HG03135 (cell line): Measurements from ENCODE around the gene PRR22.
"Not testable (repeated sequence)": the region's sequence is repeated elsewhere in the genome, so short reads cannot be mapped to it uniquely, and the experiment has no call there.

ENCODE experiments used
- ATAC-seq: cut with Tn5 transposase; IDR thresholded peaks from one replicate; pipeline ENCODE4 v1.9.1; 2021; ENCODE audit warnings: mild to moderate bottlenecking, moderate library complexity; ENCODE audit not compliant: unreplicated experiment

Gene PRR22

DNA sequence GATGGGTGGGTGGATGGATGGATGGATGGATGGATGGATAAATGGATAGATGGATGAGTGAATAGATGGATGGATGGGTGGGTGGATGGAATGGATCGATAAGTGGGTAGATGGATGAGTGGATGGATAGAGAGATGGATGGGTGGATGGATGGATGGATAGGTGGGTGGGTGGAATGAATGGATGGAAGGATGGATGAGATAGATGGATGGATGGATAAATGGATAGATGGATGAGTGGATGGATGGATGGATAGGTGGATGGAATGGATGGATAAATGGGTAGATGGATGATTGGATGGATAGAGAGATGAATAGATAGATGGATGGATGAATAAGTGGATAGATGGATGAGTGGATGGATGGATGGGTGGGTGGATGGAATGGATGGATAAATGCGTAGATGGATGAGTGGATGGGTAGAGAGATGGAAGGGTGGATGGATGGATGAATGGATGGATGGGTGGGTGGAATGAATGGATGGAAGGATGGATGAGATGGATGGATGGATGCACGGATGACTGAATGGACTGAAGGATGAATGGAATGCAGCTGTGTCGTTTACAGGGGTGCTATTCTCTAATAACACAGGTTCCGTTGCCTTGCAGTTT lies 21.8 kb downstream of the PRR22 start:
- no peak for ATAC-seq

DNA sequence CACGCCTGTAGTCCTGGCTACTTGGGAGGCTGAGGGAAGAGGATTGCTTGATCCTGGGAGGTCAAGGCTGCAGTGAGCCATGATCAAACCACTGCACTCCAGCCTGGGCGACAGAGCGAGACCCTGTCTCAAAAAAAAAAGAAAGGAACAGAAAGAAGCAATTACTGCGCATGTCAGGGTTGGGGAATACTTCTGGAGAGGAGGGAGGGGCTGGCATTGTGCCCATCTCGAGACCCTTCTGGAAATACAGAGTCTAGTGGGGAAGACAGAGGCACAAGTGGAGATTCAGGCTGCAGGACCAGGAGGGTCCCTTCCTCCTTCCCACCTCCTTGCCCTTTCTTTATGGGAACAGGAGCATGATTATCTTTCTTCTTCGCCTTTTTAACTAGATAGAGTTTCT lies 30.8 kb downstream of the PRR22 start:
- ATAC-seq: no peak

DNA sequence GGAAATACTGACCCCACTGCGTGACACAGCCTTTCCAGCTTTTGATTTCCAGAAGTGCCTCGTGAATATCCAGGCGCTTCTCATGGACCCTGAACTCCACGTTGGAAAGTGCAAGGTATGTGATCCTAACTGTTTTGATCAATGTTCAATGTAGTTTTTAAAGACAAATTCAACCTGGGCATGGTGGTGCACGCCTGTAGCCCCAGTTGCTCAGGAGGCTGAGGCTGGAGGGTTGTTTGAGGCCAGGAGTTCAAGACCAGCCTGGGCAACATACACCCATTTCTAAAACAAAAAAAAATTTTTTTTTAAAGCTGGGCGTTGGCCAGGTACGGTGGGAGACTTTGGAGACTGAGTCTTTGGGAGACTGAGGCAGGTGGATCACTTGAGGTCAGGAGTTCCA lies 32.8 kb downstream of the PRR22 start:
- ATAC-seq: no peak

DNA sequence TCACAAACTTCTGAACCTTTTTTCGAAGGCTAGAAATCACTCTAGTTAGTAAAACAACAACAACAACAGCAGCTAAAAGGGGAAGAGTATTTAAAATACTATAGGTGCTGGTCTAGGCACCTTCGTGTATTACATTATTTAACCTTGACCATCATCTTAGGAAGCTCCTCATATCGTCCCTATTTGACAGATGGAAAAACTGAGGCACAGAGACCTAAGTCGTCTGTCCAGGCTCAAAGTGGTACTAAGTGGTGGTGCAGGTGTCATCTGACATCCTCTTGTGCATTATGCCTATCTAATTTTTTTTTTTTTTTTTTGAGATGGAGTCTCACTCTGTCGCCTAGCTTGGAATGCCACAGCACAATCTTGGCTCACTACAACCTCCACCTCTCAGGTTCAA lies 35.0 kb downstream of the PRR22 start:
- no peak for ATAC-seq

DNA sequence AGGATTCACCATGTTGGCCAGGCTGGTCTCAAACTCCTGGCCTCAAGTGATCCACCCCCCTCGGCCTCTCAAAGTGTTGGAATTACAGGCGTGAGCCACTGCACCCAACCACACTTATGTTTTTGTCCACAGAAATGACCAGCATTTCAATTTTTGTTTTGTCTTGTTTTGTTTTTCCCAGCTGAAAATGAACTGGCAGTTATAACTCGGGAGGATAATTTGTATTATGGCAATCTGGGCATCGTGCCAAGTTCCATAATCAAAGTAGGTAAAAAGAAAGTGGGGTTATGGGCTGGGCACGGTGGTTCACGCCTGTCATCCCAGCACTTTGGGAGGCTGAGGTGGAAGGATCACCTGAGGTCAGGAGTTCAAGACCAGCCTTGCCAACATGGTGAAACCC lies 35.6 kb downstream of the PRR22 start:
- not testable (repeated sequence) for ATAC-seq

DNA sequence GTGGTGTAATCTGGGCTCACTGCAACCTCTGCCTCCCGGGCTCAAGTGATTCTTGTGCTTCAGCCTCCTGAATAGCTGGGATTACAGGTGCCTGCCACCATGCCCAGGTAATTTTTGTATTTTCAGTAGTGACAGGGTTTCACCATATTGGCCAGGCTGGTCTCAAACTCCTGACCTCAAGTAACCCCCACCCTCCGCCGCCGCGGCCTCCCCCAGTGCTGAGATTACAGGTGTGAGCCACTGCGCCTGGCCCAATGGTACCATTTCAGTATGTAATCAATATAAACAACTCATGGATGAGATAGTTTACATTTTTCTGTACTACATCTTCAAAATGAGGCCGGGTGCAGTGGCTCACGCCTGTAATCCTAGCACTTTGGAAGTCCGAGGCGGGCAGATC lies 39.5 kb downstream of the PRR22 start:
- ATAC-seq: not testable (repeated sequence)

DNA sequence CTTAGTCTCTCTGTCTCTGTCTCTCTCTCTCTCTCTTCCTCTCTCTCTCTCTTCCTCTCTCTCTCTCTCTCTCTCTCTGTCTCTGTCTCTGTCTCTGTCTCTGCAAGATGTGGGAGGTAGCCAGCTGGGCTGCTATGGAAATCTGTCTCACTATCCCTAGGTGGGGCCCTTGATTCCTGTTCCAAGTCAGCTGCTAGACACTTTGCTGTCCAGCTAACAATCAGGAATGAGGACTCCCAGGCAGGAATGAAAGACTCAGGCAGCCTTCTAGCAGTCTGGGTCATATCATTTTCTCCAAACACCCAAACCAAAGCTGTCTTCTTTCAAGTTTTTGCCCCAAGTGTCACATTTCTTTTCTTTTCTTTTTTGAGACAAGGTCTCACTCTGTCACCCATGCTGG lies 40.9 kb downstream of the PRR22 start:
- no peak for ATAC-seq

DNA sequence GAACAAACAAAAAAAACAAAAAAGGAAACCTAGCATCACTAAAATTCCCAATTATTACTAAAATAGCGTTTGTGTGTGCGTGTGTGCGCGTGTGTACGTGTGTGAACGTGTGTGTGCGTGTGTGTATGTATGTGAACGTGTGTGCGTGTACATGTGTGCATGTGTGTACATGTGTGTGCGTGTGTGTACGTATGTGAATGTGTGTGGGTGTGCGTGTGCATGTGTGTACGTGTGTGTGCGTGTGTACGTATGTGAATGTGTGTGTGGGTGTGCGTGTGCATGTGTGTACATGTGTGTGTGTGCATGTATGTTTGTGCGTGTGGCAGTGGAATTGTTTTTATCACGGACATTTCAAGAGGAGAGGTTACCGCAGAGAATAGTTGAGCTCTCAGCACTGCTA lies 42.5 kb downstream of the PRR22 start:
- no peak for ATAC-seq

DNA sequence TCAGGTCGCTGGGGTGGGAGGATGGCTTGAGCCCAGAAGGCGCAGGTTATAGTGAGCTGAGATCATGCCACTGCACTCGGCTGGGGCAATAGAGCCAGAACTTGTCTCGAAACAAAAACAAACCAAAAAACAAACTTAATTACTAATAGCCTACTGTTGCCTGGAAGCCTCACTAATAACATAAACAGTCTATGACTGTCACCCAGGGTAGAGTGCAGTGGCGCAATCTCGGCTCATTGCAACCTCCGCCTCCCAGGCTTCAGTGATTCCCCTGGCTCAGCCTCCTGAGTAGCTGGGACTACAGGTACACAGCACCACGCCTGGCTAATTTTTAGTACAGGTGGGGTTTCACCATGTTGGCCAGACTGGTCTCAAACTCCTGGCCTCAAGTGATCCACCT lies 46.1 kb downstream of the PRR22 start:
- no peak for ATAC-seq

DNA sequence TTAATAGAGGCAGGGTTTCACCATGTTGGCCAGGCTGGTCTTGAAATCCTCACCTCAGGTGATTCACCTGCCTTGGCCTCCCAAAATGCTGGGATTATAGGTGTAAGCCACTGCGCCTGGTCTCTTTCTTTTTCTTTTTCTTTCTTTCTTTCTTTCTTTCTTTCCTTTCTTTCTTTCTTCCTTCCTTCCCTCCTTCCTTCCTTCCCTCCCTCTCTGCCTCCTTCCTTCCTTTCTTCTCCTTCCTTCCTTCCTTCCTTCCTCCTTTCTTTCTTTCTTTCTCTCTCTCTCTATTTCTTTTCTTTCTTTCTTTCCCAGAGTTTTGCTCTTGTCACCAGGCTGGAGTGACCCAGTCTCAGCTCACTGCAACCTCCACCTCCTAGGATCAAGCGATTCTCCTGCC lies 51.4 kb downstream of the PRR22 start:
- not testable (repeated sequence) for ATAC-seq
